AG09309 (cell line): Measurements from ENCODE around the gene TH.

Experiments
- DNase-seq: peaks from one replicate; pipeline ENCODE4 v3.0.0-alpha.2; 2010; ENCODE audit warnings: low read depth
- H3K4me3 ChIP-seq: 2 replicates; pipeline ENCODE4 v1.5.1; 2011; ENCODE audit warnings: mild to moderate bottlenecking, low read depth, low read length, moderate library complexity; ENCODE audit not compliant: control insufficient read depth
- TF ChIP-seq, protein P1 (sequence below): IDR thresholded peaks from 2 replicates; pipeline ENCODE4 v1.5.1; 2011; ENCODE audit warnings: mild to moderate bottlenecking, low read depth, low read length, inconsistent platforms; ENCODE audit not compliant: insufficient read depth, control insufficient read depth; ENCODE audit errors: missing control alignments

The TH gene

DNA sequence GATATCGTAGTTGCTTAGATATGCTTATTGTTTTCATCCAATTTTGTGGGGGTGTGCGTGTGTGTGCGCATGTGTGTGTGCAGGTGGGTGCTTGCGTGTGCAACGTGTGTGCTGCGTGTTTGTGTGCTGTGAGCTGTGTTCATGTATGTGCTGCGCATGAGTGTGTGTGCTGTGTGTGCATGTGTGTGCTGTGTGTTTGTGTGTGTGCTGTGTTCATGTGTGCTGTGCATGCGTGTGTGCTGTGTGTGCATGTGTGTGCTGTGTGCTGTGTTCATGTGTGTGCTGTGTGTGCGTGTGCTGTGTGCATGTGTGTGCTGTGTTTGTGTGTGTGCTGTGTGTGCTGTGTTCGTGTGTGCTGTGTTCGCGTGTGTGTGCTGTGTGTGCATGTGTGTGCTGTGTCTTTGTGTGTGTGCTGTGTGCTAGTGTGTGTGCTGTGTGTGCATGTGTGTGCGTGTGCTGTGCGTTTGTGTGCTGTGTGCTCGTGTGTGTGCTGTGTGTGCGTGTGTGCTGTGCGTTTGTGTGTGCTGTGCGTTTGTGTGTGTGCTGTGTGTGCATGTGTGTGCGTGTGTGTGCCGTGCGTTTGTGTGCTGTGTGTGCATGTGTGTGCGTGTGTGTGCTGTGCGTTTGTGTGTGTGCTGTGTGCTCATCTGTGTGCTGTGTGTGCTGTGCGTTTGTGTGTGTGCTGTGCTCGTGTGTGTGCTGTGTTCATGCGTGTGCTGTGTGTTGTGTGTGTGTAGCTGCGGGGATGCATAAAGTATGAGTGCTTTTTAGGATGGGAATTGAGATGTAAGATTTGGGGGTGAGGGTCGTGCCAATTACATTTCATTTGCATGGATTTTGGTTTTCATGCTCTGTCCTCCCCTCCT, 40.0 kb downstream of the TH start:
- no peak for DNase-seq
- TF ChIP-seq, protein P1, sequence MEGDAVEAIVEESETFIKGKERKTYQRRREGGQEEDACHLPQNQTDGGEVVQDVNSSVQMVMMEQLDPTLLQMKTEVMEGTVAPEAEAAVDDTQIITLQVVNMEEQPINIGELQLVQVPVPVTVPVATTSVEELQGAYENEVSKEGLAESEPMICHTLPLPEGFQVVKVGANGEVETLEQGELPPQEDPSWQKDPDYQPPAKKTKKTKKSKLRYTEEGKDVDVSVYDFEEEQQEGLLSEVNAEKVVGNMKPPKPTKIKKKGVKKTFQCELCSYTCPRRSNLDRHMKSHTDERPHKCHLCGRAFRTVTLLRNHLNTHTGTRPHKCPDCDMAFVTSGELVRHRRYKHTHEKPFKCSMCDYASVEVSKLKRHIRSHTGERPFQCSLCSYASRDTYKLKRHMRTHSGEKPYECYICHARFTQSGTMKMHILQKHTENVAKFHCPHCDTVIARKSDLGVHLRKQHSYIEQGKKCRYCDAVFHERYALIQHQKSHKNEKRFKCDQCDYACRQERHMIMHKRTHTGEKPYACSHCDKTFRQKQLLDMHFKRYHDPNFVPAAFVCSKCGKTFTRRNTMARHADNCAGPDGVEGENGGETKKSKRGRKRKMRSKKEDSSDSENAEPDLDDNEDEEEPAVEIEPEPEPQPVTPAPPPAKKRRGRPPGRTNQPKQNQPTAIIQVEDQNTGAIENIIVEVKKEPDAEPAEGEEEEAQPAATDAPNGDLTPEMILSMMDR, result no peak
- no peak overlapping the region for H3K4me3 ChIP-seq

DNA sequence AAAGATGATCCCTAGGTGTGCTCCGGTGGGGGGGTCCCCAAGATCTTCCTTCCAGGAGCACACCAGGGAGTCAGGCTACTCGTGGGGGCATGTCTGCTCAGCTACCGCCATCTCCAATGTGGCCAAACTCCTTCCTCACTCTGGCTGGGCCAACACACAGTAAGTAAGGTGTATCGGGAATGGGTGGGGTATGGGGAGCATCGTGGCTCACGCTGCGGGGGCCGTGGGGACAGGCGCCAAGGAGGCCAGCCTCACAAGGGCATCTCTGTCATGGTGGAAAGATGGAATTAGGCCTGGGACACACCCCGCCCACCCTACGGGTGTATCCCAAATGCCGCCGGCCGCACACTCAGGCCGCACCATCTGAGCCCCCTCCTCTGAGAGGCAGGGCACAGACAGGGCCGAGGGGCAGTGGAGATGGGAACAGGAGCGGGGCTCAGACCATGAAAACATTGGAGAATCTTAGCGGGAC, 40.7 kb downstream of the TH start:
- DNase-seq, result no peak
- TF ChIP-seq, protein P1, result no peak
- H3K4me3 ChIP-seq, result no peak overlapping the region

DNA sequence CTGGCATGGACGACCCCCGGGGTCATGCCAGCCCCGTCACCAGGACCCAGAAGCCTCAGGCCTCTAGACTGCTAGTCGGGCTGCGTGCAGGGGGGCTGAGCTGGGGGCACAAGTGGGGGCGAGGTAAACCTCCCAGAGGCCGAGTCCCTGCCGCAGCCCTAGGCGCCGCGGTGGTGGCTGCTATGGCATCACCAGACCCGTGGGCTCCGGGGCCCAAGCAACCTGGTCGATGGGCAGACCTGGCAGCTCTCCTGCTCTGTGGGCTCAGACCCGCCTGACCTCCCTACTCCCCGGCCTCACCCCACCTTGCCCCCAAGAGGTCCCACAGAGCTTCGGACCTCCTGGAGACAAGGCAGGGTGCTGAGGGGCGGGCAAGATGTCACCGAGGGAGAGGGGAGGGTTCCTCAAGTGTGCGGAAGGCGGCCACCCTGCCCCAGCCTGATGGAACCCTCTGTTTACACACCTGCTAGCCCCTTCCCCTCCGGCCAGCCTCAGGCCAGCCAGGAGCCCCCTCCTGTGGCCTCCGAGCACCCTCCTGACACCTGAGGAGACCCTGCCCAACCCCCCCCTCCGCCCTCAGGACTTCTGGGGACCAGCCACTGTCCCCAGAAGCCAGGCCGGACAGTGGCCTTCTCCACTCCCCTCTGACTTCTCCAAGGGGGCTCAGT, 41.8 kb downstream of the TH start:
- TF ChIP-seq, protein P1, result no peak
- H3K4me3 ChIP-seq, result no peak overlapping the region
- DNase-seq, result no peak

DNA sequence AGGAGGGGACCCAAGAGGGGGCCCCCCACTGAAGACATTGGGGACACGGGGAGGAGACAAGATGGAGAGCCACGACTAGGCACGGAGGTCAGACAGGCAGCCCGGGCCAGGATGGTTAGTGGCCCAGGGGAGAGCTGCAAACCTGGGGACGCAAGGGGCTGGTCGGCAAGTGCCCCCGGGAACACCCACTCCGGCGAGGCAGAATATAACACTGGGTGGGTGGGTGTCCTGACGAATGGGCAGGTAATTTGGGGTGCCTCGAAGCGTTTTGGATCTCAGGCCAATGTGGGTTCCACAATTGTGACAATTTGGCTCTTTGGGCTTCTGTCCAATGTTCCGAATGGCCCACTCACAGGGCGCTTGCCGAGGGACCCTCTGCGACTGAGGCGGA, 42.3 kb downstream of the TH start:
- DNase-seq, result no peak
- TF ChIP-seq, protein P1, result no peak
- no peak overlapping the region for H3K4me3 ChIP-seq

DNA sequence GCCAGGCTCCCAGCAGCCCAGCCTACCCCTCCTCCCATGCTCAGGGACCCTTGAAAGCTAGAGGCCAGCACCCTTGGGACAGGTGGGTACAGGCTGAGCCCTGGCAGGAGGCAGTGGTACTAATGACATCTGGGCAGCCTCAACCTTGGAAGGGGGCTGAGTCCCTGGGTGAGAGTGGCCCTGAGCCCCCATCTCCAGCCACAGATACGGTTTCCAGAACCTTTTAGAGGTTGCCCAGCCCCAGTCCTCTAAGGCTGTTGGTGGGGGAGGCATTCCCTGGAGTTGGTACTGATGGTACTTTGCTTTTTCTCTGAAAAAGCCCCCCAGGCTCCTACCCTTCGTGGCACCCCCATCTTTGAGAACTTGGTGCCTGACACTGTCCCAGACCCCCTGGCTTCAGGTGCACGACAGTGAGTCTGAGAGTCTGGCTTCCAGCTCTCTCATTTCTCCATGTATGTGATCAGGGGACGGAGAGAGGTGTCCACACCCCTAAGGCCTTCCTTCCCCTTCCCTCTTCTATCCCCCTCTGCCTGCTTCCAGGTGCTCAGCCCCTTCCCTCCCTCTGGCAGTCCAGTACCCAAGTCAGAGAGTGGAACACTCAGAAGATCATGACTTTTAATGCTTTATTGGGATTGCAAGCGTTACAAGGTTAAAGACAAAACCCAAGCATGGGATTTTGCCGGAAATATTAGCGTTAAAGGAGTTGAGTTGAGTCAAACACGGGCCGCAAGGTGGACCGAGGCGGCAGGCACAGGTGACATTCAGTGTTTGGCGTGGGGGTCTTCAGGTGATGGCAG, 42.9 kb downstream of the TH start:
- no peak for DNase-seq
- TF ChIP-seq, protein P1, result no peak
- no peak overlapping the region for H3K4me3 ChIP-seq

DNA sequence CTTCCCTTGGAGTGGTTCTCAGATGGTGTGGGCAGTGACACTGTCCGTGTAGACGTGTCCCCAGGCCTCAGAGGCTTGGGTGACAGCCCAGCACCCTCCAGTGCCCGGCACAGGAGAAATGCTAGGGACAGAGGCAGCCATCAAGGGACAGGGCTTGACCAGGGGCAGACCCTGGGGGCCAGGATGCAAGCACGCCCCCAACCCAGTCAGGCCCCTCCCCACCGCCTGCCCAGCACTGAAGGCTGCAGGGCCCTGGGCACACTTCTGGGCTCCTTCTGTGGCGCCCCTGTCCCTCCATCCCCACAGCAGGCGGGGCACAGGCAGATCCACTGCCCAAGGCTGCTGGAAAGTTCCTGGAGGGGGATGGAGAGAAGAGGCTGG, 43.5 kb downstream of the TH start:
- TF ChIP-seq, protein P1, result no peak
- DNase-seq, result no peak

More for the DNA sequence above, 43.5 kb downstream of the TH start:
- no peak overlapping the region for H3K4me3 ChIP-seq
